Measurements from ENCODE around the gene BEND6. TPM values are rescaled to one million over a fixed set of nuclear protein-coding genes. Genes with fewer than 3 reads are reported as not detected.
A peak's percentile ranks its signal among the peaks of the same experiment; 100 is the strongest.

The BEND6 gene, protein sequence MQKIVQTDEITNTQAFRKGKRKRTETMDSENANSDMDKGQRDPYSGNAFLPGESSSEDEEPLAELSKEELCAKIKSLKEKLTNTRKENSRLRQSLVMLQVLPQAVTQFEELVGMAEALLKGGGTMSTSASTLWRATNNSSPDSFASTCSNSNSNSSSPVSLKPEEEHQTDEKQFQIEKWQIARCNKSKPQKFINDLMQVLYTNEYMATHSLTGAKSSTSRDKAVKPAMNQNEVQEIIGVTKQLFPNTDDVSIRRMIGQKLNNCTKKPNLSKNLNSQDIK
- total RNA-seq (2016; rRNA removed; fragmentation: Illumina TruSeq; extraction: Trizol) (0.20 and 0.25 TPM in 2 replicates), polyA plus RNA-seq (2011; rRNA removed) (0.10 and 0.21 TPM in 2 replicates), polyA minus RNA-seq (2011; rRNA and poly(A)+ RNA removed; ENCODE audit: low replicate concordance) (0.04 and 0.37 TPM in 2 replicates), Bru-seq, nascent RNA (percentile 31 among the genes with signal in this experiment), BruChase-seq, experiment 1, labeled RNA remaining after a 6-hour chase (percentile 27 among the genes with signal in this experiment), BruChase-seq, experiment 2, labeled RNA remaining after a 2-hour chase (percentile 29 among the genes with signal in this experiment)
- total RNA-seq (2016; cell fraction: cytosol; rRNA removed; fragmentation: Illumina TruSeq; extraction: Trizol; ENCODE audit: low read depth) = 0.44 and 0.71 TPM in 2 replicates
- 0.12 and 0.43 TPM in 2 replicates for total RNA-seq (2016; cell fraction: insoluble cytoplasmic fraction; rRNA removed; fragmentation: Illumina TruSeq; extraction: Trizol)
- total RNA-seq (2016; cell fraction: membrane; rRNA removed; fragmentation: Illumina TruSeq; extraction: Trizol) = 0.43 and 0.55 TPM in 2 replicates
- 0.09 and 0.25 TPM in 2 replicates for total RNA-seq (2016; cell fraction: nucleus; rRNA removed; fragmentation: Illumina TruSeq; extraction: Trizol)
- polyA plus RNA-seq (2011; cell fraction: cytosol; rRNA removed) = 0.09 and 0.13 TPM in 2 replicates
- not detected in 2 replicates for polyA plus RNA-seq (2011; cell fraction: nucleus; rRNA removed)
- polyA plus RNA-seq (2012) = 0.12 and 0.29 TPM in 2 replicates
- 0.19 and 0.40 TPM in 2 replicates for polyA plus RNA-seq (2016; cell fraction: cytosol; fragmentation: Illumina TruSeq; extraction: Trizol; ENCODE audit: low read depth)
- polyA plus RNA-seq (2016; cell fraction: insoluble cytoplasmic fraction; fragmentation: Illumina TruSeq; extraction: Trizol; ENCODE audit: low read depth) = 0.21 and 0.35 TPM in 2 replicates
- polyA plus RNA-seq (2016; cell fraction: membrane; fragmentation: Illumina TruSeq; extraction: Trizol; ENCODE audit: low read depth) = 0.33 and 0.54 TPM in 2 replicates
- polyA plus RNA-seq (2016; cell fraction: nucleus; fragmentation: Illumina TruSeq; extraction: Trizol; ENCODE audit: insufficient read depth, low read depth) = 0.12 TPM in 1 of 2 replicates, not detected in the other
- polyA minus RNA-seq (2011; cell fraction: cytosol; rRNA and poly(A)+ RNA removed) = 0.20 TPM in 1 of 2 replicates, not detected in the other
- polyA minus RNA-seq (2011; cell fraction: nucleus; rRNA and poly(A)+ RNA removed) = 0.12 and 0.13 TPM in 2 replicates
- long read RNA-seq, experiment 1, partial matches to known transcripts = 1 of 2 reads
- long read RNA-seq, experiment 1, other reads (novel, unspliced or antisense) = 0 of 2 reads
- long read RNA-seq, experiment 2, partial matches to known transcripts = 2 of 3 reads
- long read RNA-seq, experiment 2, other reads (novel, unspliced or antisense) = 0 of 3 reads

DNA sequence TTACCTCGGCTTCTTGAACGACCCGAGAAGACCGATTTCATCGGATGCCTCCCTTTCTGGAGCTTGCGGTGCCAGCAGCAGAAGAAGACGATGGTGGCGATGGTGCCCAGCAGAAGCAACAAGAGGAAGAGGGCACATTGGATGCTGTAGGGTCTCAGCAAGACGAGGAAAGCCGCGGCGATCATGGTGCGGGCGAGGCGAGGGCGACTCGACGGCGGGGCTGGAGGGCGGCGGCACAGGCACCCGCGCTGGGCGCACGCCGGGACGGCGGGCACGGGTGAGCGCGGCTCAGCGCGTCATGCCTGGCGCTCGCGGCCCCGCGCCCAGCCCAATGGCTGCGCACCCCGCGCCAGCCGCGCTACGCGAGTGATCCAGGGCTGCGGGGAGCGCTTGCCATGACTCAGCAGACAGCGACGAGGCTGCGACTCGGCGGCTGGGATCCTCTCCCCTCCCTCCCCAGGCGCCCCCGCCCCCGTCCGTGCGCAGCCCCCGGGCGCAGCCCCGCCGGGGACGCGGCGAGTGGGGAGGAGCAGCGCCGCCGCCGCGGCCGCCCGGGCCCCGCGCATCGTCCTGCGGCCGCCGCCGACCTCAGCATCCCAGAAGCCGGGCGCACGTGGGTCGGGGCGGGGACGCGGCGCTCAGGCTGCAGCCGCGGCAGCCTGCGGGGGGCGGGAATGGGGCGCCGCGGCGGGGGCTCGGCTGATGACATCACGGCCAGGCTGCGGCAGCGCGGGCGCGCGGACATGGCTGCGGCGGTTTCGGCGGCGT, at the start of gene BEND6:
BEND6 (plus strand) TSS at position 705 of the 768 bp plus-strand sequence. CDS start 26,704 bp downstream, outside the sequence.
- ChIA-PET POLR2A (interaction anchor here (1.2 kb wide), 2 partner anchors 92 to 218 kb away, joined by 3 read pairs; partner anchors contain the start of genes BAG2 and KIAA1586), CTCF (ENCODE audit: low intra/inter-chr PET ratio, low total read pairs) (interaction anchor here (0.9 to 1.6 kb wide), 4 partner anchors 52 to 370 kb away, joined by 3 to 6 read pairs (median 4); partner anchors contain the start of gene PRIM2)
- DNase-seq (ENCODE audit: low spot score) = peak; percentile 28
- Histone ChIP-seq H3K27ac (ENCODE audit: extremely low read length, insufficient read depth, low read length) (no peak within 1 kb of the TSS), H3K79me2 (ENCODE audit: insufficient read depth, low read length) (no peaks in the 10 kb centered on the region), H3K36me3 (replicated peaks in 1 of 2; ENCODE audit: control insufficient read depth in 1 of 2, insufficient read depth in 2 of 2, low read length in 2 of 2) (no peaks in the 10 kb centered on the region), H3K9me3 (ENCODE audit: low read length) (no peaks in the 10 kb centered on the region), H2AFZ (ENCODE audit: low read length) (peak within 1 kb of the TSS; percentile 1), H3K27me3 (ENCODE audit: control insufficient read depth in 1 of 2, insufficient read depth in 2 of 2, low read length in 2 of 2) (peaks cover 0 to 14% of the 10 kb centered on the region in 2 experiments; a peak in 3 of 5 replicates), H3K4me3 (replicated peaks in 1 of 3; ENCODE audit: insufficient read depth in 1 of 3, low read depth in 2 of 3, low read length in 3 of 3) (peak within 1 kb of the TSS; percentile 51 to 75 (median 56)), H3K9ac (ENCODE audit: insufficient read depth, low read depth, low read length) (peak within 1 kb of the TSS; percentile 47), H3K4me1 (ENCODE audit: insufficient read depth, low read length) (peaks cover 14% of the 10 kb centered on the region), H3K4me2 (ENCODE audit: low read depth, low read length) (peak within 1 kb of the TSS; percentile 84), H4K20me1 (ENCODE audit: insufficient read depth, low read length) (no peaks in the 10 kb centered on the region)
- in situ Hi-C loops (cut with HindIII; ENCODE audit: extremely low pct_ligation_motif_present, low pct_unique_long_range_greater_than_20kb) = no loop called here
- intact Hi-C loops (cut with micrococcal nuclease; ENCODE audit: unreplicated experiment) = loop anchor here (1.0 to 10.0 kb wide), 8 partner anchors 14 to 362 kb away; partner anchors contain the start of genes BAG2, KIAA1586 and ZNF451
- WGBS (ENCODE audit: low lambda C conversion rate) = 57% methylated on average over 28 of the region's 107 CpGs
- no peak for FAIRE-seq
- peak; percentile 48 for ATAC-seq
- BruUV-seq (replicated peaks) = no TSS peak
- TF ChIP-seq EEA1 (CRISPR knock-in tag; IDR thresholded peaks at IDR 0.05; ENCODE audit: borderline replicate concordance) (peak; percentile 57; the same call in 1 of the 2 replicates), MIXL1 (CRISPR knock-in tag; IDR thresholded peaks at IDR 0.05) (no peak), ZNF382 (CRISPR knock-in tag; IDR thresholded peaks at IDR 0.05; ENCODE audit: borderline replicate concordance) (no peak), NFE2L2 (IDR thresholded peaks at IDR 0.05; ENCODE audit: low read length) (peak; percentile 80), ARNT2 (CRISPR knock-in tag; IDR thresholded peaks at IDR 0.05; ENCODE audit: low read depth) (0 out of 2 replicates have a peak, but pooled peaks have one; percentile 48), ZNF317 (CRISPR knock-in tag; IDR thresholded peaks at IDR 0.05) (no peak), FOSL2 (CRISPR knock-in tag; IDR thresholded peaks at IDR 0.05) (peak; percentile 22; the same call in 1 of the 2 replicates), CHD4 (IDR thresholded peaks at IDR 0.05; ENCODE audit: borderline replicate concordance, low read length) (no peak), ZNF280D (CRISPR knock-in tag; IDR thresholded peaks at IDR 0.05) (no peak), CBX1 (IDR thresholded peaks at IDR 0.05; ENCODE audit: low read depth) (peak; percentile 34), ZNF354B (CRISPR knock-in tag; IDR thresholded peaks at IDR 0.05) (no peak)
- TF ChIP-seq, protein P1, sequence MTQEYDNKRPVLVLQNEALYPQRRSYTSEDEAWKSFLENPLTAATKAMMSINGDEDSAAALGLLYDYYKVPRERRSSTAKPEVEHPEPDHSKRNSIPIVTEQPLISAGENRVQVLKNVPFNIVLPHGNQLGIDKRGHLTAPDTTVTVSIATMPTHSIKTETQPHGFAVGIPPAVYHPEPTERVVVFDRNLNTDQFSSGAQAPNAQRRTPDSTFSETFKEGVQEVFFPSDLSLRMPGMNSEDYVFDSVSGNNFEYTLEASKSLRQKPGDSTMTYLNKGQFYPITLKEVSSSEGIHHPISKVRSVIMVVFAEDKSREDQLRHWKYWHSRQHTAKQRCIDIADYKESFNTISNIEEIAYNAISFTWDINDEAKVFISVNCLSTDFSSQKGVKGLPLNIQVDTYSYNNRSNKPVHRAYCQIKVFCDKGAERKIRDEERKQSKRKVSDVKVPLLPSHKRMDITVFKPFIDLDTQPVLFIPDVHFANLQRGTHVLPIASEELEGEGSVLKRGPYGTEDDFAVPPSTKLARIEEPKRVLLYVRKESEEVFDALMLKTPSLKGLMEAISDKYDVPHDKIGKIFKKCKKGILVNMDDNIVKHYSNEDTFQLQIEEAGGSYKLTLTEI (CRISPR knock-in tag; conservative IDR thresholded peaks at IDR 0.05) = no peak
